ENCODE data around the gene MACROD1. TPM values are rescaled to one million over a fixed set of nuclear protein-coding genes. Genes with fewer than 3 reads are reported as not detected.

The MACROD1 gene
- total RNA-seq, 3 donors from 2014 or later (not counting 1 experiment from before 2014, with no cell fraction given) = 0.73 to 3.3 (median 1.8) TPM

GRCh38 chr11:64062185-64063039 is 103.5 kb downstream of the MACROD1 start:
- H3K27me3 Mint-ChIP-seq (ENCODE audit: low read depth in 2 of 2) = peaks cover 6 to 20% of the 10 kb centered on the region in 2 donors
- H3K36me3 Mint-ChIP-seq = no peaks in the 10 kb centered on the region
- WGBS (ENCODE audit: insufficient coverage) = 92% methylated on average over 16 of the region's 16 CpGs
- Histone ChIP-seq H3K4me3 (ENCODE audit: low read length) (no peak overlapping the region), H3K36me3 (ENCODE audit: control insufficient read depth, insufficient read depth, low read length) (no peaks in the 10 kb centered on the region), H3K4me1 (ENCODE audit: control insufficient read depth, insufficient read depth, low read length) (peaks cover 12% of the 10 kb centered on the region), H3K27ac (ENCODE audit: low read length) (no peak overlapping the region), H3K9me3 (ENCODE audit: control insufficient read depth, insufficient read depth, low read length) (no peaks in the 10 kb centered on the region), H3K27me3 (ENCODE audit: control insufficient read depth, insufficient read depth, low read length) (peaks cover 15% of the 10 kb centered on the region)
- ATAC-seq = no peak
- H3K4me1 Mint-ChIP-seq = peaks cover 6 to 7% of the 10 kb centered on the region in 2 donors
- intact Hi-C loops (cut with micrococcal nuclease) = no loop called here
- TF ChIP-seq CTCF (IDR thresholded peaks at IDR 0.05) = no peak
- H3K9me3 Mint-ChIP-seq = no peaks in the 10 kb centered on the region
- no peak overlapping the region for H3K27ac Mint-ChIP-seq
- DNase-seq = no peak
- peak overlapping the region; percentile 40 for H3K4me3 Mint-ChIP-seq

DNA sequence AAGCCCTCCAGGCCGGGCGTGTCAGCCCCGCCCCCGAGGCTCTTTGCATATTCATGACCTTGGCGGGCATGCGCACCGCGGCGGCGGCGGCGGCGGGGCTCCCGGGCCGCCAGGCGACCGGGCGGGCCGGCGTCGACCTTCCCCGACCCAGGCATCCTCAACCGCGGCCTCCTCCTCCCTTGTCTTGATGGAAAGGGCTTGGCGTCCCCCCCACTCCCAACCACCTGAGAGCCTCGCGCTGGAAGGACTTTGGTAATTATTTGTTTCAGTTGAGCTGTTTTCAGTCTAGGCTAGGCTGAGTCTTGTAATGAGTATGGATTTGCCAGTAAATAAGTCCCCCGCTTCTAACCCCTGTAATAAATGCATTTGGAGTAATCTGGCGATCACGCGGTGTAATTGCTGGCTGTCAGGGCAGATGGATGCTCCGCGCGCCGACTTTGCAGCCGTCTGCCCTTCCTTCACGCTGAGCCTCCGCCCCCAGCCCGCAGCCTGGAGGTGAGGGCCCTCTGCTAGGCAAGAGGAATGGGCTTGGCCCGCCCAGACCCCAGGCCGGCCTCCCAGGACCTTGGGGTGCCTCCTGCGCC is 105.0 kb downstream of the MACROD1 start:
- H3K27ac ChIP-seq (ENCODE audit: low read length) = no peak overlapping the region
- no peaks in the 10 kb centered on the region for H3K9me3 Mint-ChIP-seq
- H3K4me1 Mint-ChIP-seq = peaks cover 6 to 7% of the 10 kb centered on the region in 2 donors
- 2% methylated on average over 39 of the region's 42 CpGs for WGBS (ENCODE audit: insufficient coverage)
- no peak for TF ChIP-seq CTCF (IDR thresholded peaks at IDR 0.05)
- peak; percentile 57 to 90 (median 88) for ATAC-seq
- H3K4me3 Mint-ChIP-seq = peak overlapping the region; percentile 80
- H3K9me3 ChIP-seq (ENCODE audit: control insufficient read depth, insufficient read depth, low read length) = no peaks in the 10 kb centered on the region
- peaks cover 12% of the 10 kb centered on the region for H3K4me1 ChIP-seq (ENCODE audit: control insufficient read depth, insufficient read depth, low read length)
- intact Hi-C loops (cut with micrococcal nuclease) = no loop called here
- H3K36me3 Mint-ChIP-seq = no peaks in the 10 kb centered on the region
- no peak overlapping the region for H3K27ac Mint-ChIP-seq
- H3K27me3 Mint-ChIP-seq (ENCODE audit: low read depth in 2 of 2) = peaks cover 6 to 20% of the 10 kb centered on the region in 2 donors
- no peaks in the 10 kb centered on the region for H3K36me3 ChIP-seq (ENCODE audit: control insufficient read depth, insufficient read depth, low read length)
- H3K27me3 ChIP-seq (ENCODE audit: control insufficient read depth, insufficient read depth, low read length) = peaks cover 15% of the 10 kb centered on the region
- H3K4me3 ChIP-seq (ENCODE audit: low read length) = peak overlapping the region; percentile 38
- peak; percentile 55 to 66 for DNase-seq

DNA sequence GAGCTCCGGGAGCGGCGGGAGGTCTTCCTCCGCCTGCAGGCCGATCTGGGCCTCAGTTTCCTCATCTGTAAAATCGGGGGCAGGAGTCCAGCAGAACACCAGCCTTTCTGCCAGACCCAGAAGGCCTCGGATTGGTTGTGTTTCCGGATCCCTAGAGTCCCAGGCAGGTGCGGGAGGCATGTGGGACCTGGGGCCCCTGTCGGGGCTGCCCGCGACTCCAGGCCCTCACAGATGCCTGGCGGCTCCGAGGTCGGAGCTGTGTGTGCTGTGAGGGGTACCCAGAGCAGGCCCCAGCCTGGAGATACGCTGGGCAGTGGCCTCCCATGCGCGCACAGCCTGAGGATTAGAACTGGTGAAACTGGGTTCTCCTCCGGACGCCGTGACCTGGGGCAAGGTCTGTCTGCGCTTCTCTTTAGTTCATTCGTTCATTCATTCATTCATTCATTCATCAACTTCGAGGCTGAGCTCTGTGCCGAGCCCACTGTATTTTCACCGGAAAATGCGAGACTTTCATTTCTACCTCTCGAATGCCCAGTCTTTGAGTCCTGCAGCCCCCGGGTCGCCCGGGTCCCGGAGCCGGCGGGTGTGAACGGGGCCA is 105.6 kb downstream of the MACROD1 start:
- H3K36me3 ChIP-seq (ENCODE audit: control insufficient read depth, insufficient read depth, low read length) = no peaks in the 10 kb centered on the region
- H3K9me3 Mint-ChIP-seq = no peaks in the 10 kb centered on the region
- intact Hi-C loops (cut with micrococcal nuclease) = no loop called here
- ATAC-seq = peak in 2 of 3 donors; percentile 21 to 23
- H3K27ac Mint-ChIP-seq = no peak overlapping the region
- H3K4me1 Mint-ChIP-seq = peaks cover 6 to 7% of the 10 kb centered on the region in 2 donors
- peaks cover 6 to 20% of the 10 kb centered on the region in 2 donors for H3K27me3 Mint-ChIP-seq (ENCODE audit: low read depth in 2 of 2)
- H3K4me3 ChIP-seq (ENCODE audit: low read length) = peak overlapping the region; percentile 38
- no peak overlapping the region for H3K27ac ChIP-seq (ENCODE audit: low read length)
- no peaks in the 10 kb centered on the region for H3K9me3 ChIP-seq (ENCODE audit: control insufficient read depth, insufficient read depth, low read length)
- WGBS (ENCODE audit: insufficient coverage) = 15% methylated on average over 35 of the region's 35 CpGs
- H3K4me3 Mint-ChIP-seq = peak overlapping the region; percentile 80
- H3K27me3 ChIP-seq (ENCODE audit: control insufficient read depth, insufficient read depth, low read length) = peaks cover 15% of the 10 kb centered on the region
- DNase-seq = no peak
- peaks cover 12% of the 10 kb centered on the region for H3K4me1 ChIP-seq (ENCODE audit: control insufficient read depth, insufficient read depth, low read length)
- H3K36me3 Mint-ChIP-seq = no peaks in the 10 kb centered on the region
- TF ChIP-seq CTCF (IDR thresholded peaks at IDR 0.05) = no peak
